ENCODE results near the gene SMNDC1. TPM values are rescaled to one million over a fixed set of nuclear protein-coding genes. Genes with fewer than 3 reads are reported as not detected.

Gene SMNDC1
- total RNA-seq, 1 donor from 2014 or later = 27.9 TPM

DNA sequence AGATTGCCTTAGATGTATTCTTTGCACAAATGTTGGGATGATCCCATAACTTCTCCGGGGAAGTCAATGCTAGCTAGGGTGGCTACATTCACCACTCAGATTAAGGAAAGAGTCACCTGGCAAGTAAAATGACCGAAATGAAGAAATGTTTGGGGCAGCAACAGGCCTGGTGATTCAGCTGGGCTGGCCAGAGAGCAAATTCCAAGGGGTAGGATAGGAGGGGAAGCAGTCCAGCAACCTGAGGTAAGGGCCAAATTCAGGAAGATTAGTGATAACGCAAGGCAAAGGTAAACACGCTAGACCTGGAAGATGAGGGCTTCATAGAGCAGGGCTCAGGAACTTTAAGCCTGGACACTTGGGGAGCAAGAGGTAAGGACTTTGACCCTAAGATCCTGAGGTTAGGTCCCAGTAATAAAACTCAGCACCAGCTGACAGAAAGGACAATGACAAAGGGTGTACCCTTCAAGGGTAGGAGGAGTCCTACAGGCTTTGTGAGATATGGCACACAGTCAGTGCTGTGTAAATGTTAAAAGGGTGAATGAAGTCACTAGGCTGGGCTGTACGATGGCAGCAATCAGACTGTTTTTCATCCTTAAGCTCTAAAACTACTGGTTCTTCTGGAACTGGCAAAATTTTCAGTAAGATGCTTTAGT, 22.7 kb upstream of the SMNDC1 start:
- no peak for DNase-seq (ENCODE audit: low spot score)

DNA sequence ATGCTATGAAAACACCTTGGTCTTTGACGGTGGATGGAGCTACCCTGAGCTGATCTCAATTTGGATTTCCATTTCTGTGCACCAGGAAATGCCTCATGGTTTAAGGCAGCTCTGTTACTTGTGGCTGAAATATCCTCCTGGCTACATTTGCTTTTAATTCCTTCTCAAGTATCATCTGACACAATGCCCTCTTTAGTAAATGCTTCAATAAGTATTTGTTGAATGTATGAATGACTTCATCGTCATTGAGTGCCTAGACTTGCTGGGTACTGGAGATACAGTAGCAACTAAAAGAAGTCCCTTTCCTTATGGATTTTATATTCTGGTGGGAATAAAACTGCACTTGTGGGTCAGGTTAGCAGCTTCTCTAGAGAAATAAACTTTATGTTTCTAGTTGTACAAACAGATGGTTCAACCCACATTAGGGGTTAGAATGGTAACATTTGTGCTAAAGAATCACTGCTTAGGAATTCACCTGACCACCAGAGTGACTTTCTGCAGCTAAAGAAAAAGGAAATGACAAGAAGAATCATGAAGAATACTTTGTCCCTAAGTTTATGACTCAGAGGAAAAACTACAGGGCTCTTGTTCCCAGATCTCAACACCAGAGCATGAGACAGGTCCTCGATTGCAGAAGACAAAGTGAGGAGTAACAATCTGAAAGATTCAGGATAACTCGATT, 21.8 kb upstream of the SMNDC1 start:
- no peak for DNase-seq (ENCODE audit: low spot score)

DNA sequence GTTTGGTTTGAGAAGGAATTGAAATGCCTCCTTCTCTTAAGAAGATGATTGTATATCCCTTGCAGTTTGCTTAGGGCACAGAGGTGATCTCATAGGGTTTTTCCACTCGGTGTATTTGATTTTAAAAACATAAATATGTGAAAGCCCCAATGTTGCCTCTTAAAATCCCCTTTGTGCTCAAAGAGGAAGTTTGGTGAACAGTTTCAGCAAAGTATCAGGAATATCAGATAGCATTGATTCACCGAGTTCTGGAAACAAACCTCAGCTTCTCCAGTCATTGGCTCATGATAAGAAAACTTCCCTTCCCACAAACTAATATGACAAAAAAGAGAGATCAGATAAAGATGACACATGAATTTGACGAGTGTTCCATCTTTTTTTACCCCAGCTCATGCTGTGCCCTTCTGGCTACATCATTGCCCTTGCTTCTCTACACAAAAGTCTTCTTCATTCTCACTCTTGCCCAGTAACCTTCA, 20.1 kb upstream of the SMNDC1 start:
- no peak for DNase-seq (ENCODE audit: low spot score)

DNA sequence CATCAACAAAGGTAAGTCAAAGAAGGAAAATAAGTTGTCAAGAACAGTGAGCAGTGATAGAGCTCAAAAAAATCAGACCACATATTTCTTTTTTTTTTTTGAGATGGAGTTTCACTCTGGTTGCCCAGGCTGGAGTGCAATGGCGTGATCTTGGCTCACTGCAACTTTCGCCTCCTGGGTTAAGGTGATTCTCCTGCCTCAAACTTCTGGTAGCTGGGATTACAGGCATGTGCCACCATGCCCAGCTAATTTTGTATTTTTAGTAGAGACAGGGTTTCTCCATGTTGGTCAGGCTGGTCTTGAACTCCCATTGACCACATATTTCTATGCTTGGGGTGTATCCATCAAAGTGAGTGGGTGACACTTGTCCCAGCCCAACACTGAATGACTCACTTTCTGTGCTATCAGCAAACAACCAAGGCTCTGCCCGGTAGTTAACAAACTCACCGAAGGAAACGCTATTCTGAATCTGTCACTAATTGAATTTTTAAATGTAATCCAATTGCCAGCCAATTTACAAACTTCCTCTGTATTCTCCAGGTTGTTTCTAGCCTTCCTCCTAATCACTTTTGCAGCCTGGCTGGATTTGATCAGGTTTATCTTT, 19.6 kb upstream of the SMNDC1 start:
- DNase-seq (ENCODE audit: low spot score) = no peak

DNA sequence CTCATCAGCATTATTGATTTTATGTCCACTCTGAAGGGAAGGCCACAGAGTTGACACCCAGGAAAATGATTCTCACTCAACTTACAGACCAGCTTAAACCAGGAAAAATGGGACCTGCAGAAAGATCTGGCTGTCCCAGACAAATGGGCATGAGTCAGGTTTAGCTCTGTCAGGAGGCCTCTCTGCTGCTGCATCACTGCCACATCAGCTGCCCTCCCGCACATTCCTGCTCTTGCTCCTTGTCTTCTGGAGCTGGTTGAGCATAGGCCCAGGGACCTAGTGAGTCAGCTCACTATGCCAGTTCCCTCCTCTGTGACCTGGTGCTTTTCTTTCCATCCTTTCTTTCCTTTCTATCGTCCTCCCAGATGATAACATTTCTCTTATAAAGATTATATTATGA, 18.8 kb upstream of the SMNDC1 start:
- DNase-seq (ENCODE audit: low spot score) = no peak

DNA sequence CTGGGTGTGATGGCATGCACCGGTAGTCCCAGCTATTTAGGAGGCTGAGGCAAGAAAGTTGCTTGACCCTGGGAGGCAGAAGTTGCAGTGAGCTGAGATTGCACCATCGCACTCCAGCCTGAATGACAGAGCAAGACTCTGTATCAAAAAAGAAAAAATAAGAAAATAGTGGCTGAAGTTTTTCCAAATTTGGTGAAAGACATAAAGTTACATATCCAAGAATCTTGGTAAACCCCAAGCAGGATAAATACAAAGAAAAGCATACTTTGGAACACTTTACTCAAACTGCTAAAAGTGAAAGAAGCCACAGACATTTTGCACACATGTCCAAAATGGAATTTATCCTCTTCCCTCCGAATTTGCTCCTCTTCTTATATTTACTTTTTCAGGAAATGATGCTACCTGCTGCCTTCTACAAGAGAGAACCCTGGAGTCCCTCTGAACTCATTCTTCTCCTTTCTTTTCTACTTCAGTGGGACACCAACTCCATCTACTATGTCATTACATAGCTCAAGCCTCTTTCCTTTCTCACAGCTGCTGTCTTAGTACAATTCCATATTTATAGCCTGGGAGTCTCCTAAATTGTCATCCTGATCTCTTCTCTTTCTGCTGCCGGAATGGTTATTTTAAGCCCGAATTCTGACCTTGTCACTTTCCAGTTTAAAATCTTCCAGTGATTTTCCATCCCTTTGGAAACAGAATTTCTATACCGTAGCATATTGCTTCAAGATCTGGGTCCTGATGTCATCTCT, 17.3 kb upstream of the SMNDC1 start:
- no peak for DNase-seq (ENCODE audit: low spot score)

DNA sequence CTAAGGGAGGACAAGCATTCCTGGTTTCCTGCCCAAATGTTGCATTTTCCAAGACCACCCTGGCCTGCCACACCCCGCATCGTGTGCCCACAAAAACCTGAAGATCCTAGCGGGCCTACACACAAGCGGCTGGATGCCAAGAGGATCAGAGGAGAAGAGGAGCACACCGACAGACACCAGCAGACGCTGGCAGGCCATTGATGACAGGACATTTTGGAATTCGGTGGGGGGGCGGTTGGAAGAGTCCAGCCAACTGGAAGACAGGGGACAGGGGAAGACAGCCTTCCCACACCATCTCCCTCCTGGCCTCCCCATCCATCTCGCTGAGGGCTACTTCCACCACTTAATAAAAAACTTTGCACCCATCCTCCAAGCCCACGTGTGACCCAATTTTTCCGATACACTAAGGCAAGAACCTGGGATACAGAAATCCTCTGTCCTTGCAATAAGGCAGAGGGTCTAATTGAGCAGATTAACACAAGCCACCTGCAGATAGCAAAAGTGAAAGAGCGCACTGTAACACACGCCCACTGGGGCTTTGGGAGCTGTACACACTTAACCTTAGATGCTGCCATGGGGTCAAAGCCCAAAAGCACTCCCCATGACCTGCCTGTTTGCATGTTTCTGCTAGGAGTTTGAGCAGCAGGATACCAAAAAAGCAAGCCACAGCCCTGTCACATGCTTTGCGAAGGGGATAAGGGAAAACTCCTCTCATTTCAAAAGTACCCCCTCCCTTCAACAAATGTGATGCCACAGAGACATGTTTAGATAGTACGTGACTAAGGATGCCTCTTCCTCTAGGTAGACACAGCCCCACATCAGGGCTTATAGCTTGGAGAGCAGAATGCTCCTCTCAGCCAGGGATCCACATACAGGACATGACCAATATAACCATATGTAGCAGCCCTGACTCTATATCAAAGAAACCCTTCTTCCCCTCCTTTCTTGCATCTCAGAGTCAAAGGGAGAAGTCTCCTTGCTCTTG, 13.4 kb upstream of the SMNDC1 start:
- no peak for DNase-seq (ENCODE audit: low spot score)

DNA sequence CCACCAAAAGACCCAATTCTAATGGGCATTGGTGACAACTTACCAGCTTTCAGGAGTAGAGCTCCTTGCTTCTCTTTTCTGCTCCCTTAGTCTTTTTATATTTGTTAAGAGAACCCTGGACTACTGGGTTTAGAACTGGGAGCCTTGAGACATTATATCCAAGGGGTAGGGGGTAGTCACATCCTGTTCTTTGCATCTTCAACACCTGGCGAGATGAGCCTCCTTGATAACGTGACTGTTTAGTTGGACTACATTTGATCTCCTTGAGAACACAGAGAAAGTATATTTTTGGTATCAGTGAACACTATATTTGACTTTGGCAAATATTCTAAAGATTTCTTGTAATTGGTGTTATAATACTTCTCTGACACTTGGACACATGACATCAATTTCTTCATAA, 9.0 kb upstream of the SMNDC1 start:
- no peak for DNase-seq (ENCODE audit: low spot score)

DNA sequence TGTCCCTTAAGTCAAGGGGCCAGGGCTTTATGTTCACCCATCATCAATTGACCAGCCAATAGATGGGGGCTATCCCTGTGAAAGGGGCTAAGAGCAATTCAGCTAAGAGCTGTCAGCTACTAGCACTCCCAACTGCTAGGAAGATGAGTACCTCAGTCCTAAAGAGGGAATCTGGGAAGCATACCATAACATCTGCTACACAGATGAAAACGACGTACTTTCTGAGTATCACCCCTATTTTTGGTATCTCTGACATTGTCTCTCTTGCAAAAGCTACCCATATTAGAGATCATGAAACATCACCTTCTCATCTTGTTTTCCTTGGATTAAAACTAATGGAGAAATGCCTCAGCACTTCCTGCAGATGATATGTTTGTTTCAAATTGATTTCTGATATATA, 7.5 kb upstream of the SMNDC1 start:
- DNase-seq (ENCODE audit: low spot score) = no peak

DNA sequence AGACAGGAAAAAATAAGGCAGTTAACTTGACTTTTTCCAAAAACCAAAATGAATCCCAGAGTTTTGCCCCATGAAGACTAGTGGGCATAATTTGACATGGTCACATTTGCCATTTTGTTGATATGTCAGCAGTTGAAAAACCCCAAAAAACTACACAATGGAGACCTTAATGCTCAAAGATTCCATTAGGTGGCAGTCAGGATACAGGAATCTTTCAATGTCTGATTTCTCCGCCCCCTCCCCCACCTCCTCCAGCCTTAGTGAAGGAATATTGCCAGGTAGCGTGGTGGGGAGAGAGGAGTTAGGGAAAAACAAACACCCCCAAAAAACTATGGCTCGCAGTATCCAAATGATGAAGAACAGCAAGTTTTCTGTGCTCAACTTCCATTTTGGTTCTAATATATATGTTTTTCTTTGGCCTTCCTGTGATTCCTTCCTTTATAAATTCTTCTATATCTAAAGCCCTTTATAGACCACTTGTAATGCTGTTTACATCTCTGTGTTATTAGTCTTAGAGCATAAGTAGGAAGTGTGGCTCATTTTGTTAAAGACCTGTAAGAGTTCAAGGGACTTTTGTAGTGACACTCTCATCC, 6.7 kb upstream of the SMNDC1 start:
- no peak for DNase-seq (ENCODE audit: low spot score)

DNA sequence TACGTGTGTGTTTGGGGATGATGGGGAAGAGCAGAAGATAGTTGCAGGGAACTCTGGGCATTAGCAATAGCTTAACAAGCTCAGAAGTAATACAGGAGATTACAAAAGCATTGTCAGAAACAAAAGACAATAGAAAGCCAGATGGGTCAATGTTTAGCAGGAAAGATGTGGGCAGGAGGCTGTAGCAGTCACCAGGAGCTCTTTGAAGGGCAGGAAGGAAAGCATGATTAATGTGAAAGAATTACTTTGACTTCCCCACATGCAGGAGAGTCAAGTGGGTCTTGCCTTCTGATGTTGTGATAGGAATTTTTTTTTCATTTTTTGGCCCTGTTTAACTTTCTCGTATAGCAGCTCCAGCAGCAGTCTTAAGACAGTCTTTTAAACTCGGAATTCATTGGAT, 6.0 kb upstream of the SMNDC1 start:
- DNase-seq (ENCODE audit: low spot score) = no peak

DNA sequence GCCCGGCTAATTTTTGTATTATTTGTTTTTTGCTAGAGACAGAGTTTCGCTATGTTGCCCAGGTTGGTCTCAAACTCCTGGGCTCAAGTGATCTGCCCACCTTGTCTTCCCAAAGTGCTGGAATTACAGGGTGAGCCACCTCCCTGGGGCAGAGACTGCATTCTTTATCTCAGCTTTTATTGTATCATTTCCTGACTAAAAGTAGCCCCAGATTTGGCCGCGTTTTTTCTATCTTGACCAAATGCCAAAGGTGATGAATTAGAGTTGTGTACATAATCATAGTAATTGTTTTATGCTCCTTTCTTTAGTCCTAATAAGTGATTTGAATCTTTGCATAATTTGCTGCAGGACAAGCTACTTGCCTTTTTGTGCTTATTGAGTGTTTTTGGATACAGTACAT, 3.1 kb upstream of the SMNDC1 start:
- no peak for DNase-seq (ENCODE audit: low spot score)

DNA sequence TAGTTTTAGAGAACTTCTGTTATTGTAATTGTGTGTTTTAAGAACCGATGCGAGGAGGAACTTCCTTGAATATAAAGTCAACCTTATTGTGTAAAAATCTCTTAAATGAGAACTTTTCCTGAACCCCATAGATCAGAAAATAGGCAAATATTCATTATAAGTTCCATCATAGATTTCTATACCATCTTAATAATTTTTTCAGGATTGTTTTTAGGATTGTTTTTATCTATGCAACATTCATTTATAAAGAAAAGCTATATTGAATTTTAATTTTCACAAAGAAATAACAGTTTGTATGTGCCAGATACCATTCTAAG, 1.7 kb upstream of the SMNDC1 start:
- no peak for DNase-seq (ENCODE audit: low spot score)

DNA sequence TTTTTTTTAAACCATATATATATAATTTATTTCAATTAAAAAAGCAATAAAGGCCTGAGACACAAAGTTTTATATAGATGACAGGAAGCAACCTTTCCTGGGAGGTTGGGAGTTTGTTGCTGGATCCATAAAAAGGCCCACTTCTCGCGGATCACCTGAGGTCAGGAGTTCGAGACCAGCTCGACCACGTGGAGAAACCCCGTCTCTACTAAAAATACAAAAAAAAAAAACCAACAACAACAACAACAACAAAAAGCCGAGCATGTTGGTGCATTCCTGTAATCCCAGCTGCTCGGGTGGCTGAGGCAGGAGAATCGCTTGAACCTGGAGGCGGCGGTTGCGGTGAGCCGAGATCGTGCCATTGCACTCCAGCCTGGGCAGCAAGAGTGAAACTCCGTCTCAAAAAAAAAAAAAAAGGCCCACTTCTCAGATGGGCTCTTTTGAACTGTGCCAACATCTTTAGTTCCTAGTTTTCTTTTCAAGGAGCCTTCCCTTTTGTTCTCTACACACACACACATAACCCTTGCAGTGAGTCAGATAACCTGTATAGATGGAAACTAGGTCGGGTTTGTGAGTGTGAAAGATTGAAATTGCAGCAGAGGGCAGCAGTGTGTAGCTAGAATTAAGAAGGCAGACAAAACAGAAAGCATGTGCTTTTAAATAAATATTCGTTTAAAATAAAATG, 1.2 kb upstream of the SMNDC1 start:
- DNase-seq (ENCODE audit: low spot score) = peak; percentile 54

DNA sequence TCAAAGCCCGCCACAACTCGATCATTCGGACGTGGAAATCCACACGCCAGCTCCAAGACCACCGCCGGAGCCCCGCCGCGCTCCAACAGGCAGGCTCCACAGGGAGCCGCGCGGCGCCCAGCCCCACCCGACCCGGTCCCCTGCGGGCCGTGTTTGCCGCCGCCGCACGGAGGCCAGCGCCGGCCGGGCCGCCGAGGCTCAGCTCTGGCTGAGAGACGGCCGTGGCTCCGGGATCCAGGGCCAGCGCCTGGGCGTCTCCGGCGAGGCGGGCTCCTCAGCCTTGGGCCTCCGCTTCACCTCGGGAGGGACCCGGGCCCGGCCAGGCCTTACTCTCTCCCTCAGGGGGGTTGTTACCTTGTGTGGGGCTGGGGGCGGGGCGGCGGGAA, 333 bp downstream of the SMNDC1 start:
- no peak for DNase-seq (ENCODE audit: low spot score)

DNA sequence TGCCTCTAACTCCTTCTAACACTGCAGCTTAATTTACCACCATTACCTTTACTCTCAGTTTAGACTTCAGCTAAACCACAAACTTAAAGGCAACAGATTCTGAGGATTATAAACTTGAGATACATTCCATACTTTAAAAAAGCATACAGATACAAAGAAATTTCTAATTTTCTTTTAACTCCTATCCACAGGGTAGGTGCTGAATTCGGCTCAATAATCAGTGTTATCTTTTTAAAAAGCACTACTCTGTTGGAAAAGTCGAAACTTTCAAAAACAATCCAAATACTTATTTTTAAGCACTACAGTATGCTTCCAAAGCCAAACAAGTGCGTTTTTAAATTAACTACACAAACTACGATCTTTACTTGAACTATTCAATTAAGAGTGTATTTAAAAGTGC, 1.0 kb downstream of the SMNDC1 start:
- DNase-seq (ENCODE audit: low spot score) = no peak

DNA sequence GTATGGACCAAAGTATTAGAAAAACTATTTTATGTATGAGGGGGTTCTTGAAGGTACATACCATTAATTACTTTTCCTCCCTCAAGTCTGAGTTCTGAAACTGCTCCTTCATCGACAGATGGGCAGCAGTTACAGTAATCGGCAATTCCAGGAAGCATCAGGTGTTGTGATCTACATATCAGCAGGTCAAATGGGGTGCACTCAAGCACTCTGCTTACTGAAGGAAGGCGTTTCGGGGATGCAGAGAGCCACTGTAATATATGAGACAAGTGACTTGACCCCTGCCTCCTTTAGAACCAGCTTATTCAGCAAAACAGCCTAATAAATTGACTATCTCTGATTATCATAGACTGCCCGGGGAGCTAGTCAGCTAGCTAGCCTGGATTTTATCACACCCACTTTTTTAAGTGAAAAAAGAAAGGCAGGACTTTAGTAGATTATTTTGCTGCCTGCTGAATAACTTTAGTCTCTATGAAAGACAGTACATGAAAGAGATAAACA, 4.2 kb downstream of the SMNDC1 start:
- no peak for DNase-seq (ENCODE audit: low spot score)

DNA sequence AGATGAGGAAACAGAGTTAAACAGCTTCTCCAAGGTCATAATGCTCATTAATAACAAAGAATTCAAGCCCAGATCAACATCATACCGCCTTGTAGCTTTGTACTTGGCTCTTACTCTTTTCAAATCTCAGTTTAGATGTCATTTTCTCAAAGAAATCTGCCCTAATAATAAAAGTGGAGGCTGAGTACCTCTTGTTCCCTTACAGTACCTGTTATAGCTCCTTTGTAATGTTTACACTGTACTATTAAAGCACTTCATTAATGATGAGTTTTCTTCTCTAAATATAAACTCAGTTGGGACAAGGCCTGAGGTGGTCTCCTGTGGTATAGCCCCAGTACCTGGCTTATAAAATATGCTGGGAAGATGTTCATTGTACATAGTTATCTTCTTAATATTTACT, 7.8 kb downstream of the SMNDC1 start:
- no peak for DNase-seq (ENCODE audit: low spot score)

DNA sequence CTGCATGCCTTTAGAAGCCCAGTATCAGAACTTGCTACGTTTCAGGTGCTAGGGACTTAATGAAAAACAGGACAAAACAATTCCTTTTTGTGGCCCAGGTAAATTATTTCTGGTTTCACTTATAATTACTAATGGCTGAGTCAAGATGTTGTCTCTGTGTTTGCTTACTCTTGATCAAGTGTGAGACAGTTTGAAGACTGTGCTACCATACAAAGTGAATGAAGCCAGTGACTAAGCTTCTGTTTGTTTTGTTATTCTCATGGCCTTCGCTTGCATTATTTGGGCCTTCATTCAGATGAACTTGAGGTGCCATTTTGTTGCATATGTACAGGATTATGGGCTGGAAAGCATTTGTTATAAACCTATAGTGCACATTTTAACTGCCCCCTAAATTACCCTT, 17.9 kb downstream of the SMNDC1 start:
- no peak for DNase-seq (ENCODE audit: low spot score)

DNA sequence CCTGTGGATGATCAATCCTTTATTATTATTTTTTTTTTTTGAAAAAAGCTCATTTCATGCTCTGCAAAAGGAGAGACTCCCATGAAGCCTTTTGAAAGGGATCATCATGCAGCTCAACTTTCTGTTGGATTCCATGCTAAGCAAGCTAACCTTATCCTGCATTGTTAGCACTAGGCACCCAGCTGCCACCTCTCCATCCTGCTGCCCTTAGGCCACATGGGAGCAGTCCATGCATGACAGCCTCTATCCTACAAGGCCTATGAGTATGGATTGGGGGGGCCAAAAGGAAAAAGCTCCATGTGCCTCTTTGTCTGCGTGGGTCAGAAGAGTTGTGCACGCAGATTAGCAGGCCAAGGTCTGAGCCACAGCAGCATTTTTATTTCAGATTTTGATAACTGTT, 19.2 kb downstream of the SMNDC1 start:
- no peak for DNase-seq (ENCODE audit: low spot score)
